Endothelial cell of umbilical vein (primary cell): Measurements from ENCODE around the gene LARGE1. TPM values are rescaled to one million over a fixed set of nuclear protein-coding genes. Genes with fewer than 3 reads are reported as not detected.

Experiments used
- BruUV-seq: library from RNA; stranded (reverse); fragments of 400-500 nt; replicated peaks from 2 replicates; lab custom pipeline; 2021; lab: Mats Ljungman, UMichigan
- CTCF ChIA-PET: fragments of 300-600, 350-600 bp; sonication (Branson Sonifier 250); formaldehyde crosslinking; loops from one replicate; lab custom pipeline; 2021; ENCODE audit warnings: antibody characterized with exemption, inconsistent platforms; lab: Charles Lee
- POLR2A ChIA-PET: fragments of 300-600, 350-600 bp; sonication (Branson Sonifier 250); formaldehyde crosslinking; loops from one replicate; lab custom pipeline; 2021; ENCODE audit warnings: antibody characterized with exemption, inconsistent platforms; lab: Charles Lee
- DNase-seq: peaks from one replicate; pipeline ENCODE4 v3.0.0-alpha.2; 2011; ENCODE audit warnings: low read depth, low spot score
- FAIRE-seq: peaks from 2 replicates; lab custom pipeline; 2011; peaks lifted over from hg19 to GRCh38; lab: Jason Lieb, UNC
- H2AFZ ChIP-seq: 2 replicates; pipeline ENCODE4 v1.6.0; 2012; ENCODE audit warnings: low read depth, low read length, control low read depth, inconsistent platforms
- H3K27ac ChIP-seq: 2 replicates; pipeline ENCODE4 v1.5.1; 2011; ENCODE audit warnings: low read depth, mild to moderate bottlenecking, control low read depth, low read length, moderate library complexity; ENCODE audit not compliant: insufficient read depth
- H3K27me3 ChIP-seq, 2 experiments: 2 replicates each; pipeline versions ENCODE4 v1.6.0 to v1.6.1; 2011; ENCODE audit warnings: low read length in 2 of 2, mixed read lengths in 1 of 2; ENCODE audit not compliant: control insufficient read depth in 2 of 2, insufficient read depth in 2 of 2
- H3K36me3 ChIP-seq, 2 experiments: 2 replicates in 1 of 2; 3 replicates in 1 of 2; pipeline ENCODE4 v1.5.1; 2011; ENCODE audit warnings: low read length in 2 of 2, mild to moderate bottlenecking in 1 of 2, moderate library complexity in 1 of 2; ENCODE audit not compliant: control insufficient read depth in 2 of 2, insufficient read depth in 2 of 2; ENCODE audit errors: extremely low read depth in 1 of 2
- H3K4me1 ChIP-seq: 3 replicates; pipeline ENCODE4 v1.5.1; 2011; ENCODE audit warnings: mild to moderate bottlenecking, low read length; ENCODE audit not compliant: control insufficient read depth, insufficient read depth; ENCODE audit errors: extremely low read depth
- H3K4me2 ChIP-seq: 2 replicates; pipeline ENCODE4 v1.6.1; 2011; ENCODE audit warnings: low read length, control low read depth, mixed read lengths; ENCODE audit not compliant: insufficient read depth
- H3K4me3 ChIP-seq, 3 experiments: fragments of 200-600 bp in 1 of 3; sonication (generic), shearing (Covaris generic) in 1 of 3; replicated peaks in 1 of 3; 2 replicates each; pipeline ENCODE4 v1.5.1; 2011 to 2016; ENCODE audit warnings: control low read depth in 3 of 3, low read length in 3 of 3, mild to moderate bottlenecking in 2 of 3, inconsistent platforms in 1 of 3, low read depth in 1 of 3, moderate library complexity in 1 of 3; ENCODE audit not compliant: insufficient read depth in 1 of 3
- H3K79me2 ChIP-seq: 2 replicates; pipeline ENCODE4 v1.6.0; 2012; ENCODE audit warnings: low read length, inconsistent platforms; ENCODE audit not compliant: control insufficient read depth, insufficient read depth
- H3K9ac ChIP-seq: replicated peaks from 2 replicates; pipeline ENCODE3; 2011; ENCODE audit warnings: low read length, control low read depth; ENCODE audit not compliant: insufficient read depth; ENCODE audit errors: extremely low read depth
- H3K9me1 ChIP-seq: replicated peaks from 3 replicates; pipeline ENCODE4 v1.6.0; 2011; ENCODE audit warnings: mild to moderate bottlenecking, low read length; ENCODE audit not compliant: control insufficient read depth, insufficient read depth; ENCODE audit errors: extremely low read depth
- H3K9me3 ChIP-seq: replicated peaks from 2 replicates; pipeline ENCODE4 v1.5.1; 2012; ENCODE audit warnings: low read length, inconsistent platforms; ENCODE audit not compliant: control insufficient read depth, insufficient read depth
- H4K20me1 ChIP-seq: replicated peaks from 2 replicates; pipeline ENCODE3; 2011; ENCODE audit warnings: mild to moderate bottlenecking, low read length; ENCODE audit not compliant: control insufficient read depth, insufficient read depth; ENCODE audit errors: extremely low read depth
- CTCF ChIP-seq, 2 donors: IDR thresholded peaks; 1 replicate in 1 of 2; 2 replicates in 1 of 2; pipeline ENCODE4 v1.5.1; 2011; ENCODE audit warnings: low read length in 2 of 2, mild to moderate bottlenecking in 2 of 2, moderate library complexity in 2 of 2, control low read depth in 1 of 2, inconsistent platforms in 1 of 2, low read depth in 1 of 2; ENCODE audit not compliant: insufficient read depth in 1 of 2; ENCODE audit errors: extremely low read depth in 1 of 2
- EZH2 ChIP-seq: IDR thresholded peaks from 2 replicates; pipeline ENCODE4 v1.6.1; 2012; ENCODE audit warnings: borderline replicate concordance, low read depth, mild to moderate bottlenecking, moderate library complexity, low read length, inconsistent platforms; ENCODE audit not compliant: severe bottlenecking
- FOS ChIP-seq: IDR thresholded peaks from 2 replicates; pipeline ENCODE4 v1.6.1; 2011; ENCODE audit warnings: mild to moderate bottlenecking, low read length, moderate library complexity, borderline replicate concordance; ENCODE audit not compliant: insufficient read depth
- GATA2 ChIP-seq: IDR thresholded peaks from 2 replicates; pipeline ENCODE4 v1.7.0; 2011; ENCODE audit warnings: low read depth, mild to moderate bottlenecking, moderate library complexity, mixed read lengths, low read length; ENCODE audit not compliant: insufficient read length, insufficient read depth
- JUN ChIP-seq: IDR thresholded peaks from 2 replicates; pipeline ENCODE4 v1.6.1; 2011; ENCODE audit warnings: borderline replicate concordance, low read depth; ENCODE audit not compliant: insufficient read length, insufficient read depth
- MAX ChIP-seq: IDR thresholded peaks from 2 replicates; pipeline ENCODE4 v1.6.1; 2011; ENCODE audit not compliant: insufficient read depth, insufficient read length
- MYC ChIP-seq: IDR thresholded peaks from one replicate; pipeline ENCODE4 v1.6.1; 2011; ENCODE audit warnings: mild to moderate bottlenecking, low read depth, low read length
- POLR2A ChIP-seq: IDR thresholded peaks from 2 replicates; pipeline ENCODE4 v1.6.1; 2012; ENCODE audit warnings: low read depth, mild to moderate bottlenecking, control low read depth, low read length
- POLR2AphosphoS5 ChIP-seq: IDR thresholded peaks from 2 replicates; pipeline ENCODE4 v1.6.1; 2012; ENCODE audit warnings: low read depth, mild to moderate bottlenecking, control low read depth, low read length, moderate library complexity; ENCODE audit not compliant: insufficient read depth
- dilution Hi-C: fragments of 300-500 bp; cut with MboI; formaldehyde crosslinking; loops from one replicate; pipeline ENCODE4 v1.15.0; 2019; ENCODE audit warnings: low sequenced_read_pairs; ENCODE audit not compliant: extremely low pct_ligation_motif_present
- intact Hi-C: fragments of 100-400 bp; cut with micrococcal nuclease; formaldehyde crosslinking; loops from one replicate; pipeline ENCODE4 v1.10.0; 2022
- polyA plus RNA-seq, 4 experiments: library from polyadenylated mRNA; depleted of rRNA in 3 of 4; stranded (reverse) in 3 of 4; unstranded in 1 of 4; fragments of >200 nt; gene quantifications; 2 replicates each; pipeline versions ENCODE4 v1.2.1 to v1.2.3, GENCODE V29; 2011 to 2012; ENCODE audit warnings: missing spikeins in 1 of 4
- total RNA-seq: library from RNA; stranded (reverse); gene quantifications from 2 replicates; pipeline ENCODE4 v1.2.3, GENCODE V29; 2021

LARGE1 gene
- total and polyA plus RNA-seq, 2 donors (not counting 3 experiments of a cell fraction or from before 2014, with no cell fraction given) = 0.95 to 4.4 TPM

- no peak for FAIRE-seq
- CTCF ChIA-PET = no interaction called here
- Histone ChIP-seq H3K36me3 (no peaks in the 10 kb centered on the region), H3K4me3 (no peak overlapping the region), H2AFZ (no peak overlapping the region), H4K20me1 (no peaks in the 10 kb centered on the region), H3K9me1 (no peaks in the 10 kb centered on the region), H3K27me3 (no peaks in the 10 kb centered on the region), H3K9ac (no peak overlapping the region), H3K79me2 (no peaks in the 10 kb centered on the region), H3K4me2 (no peak overlapping the region), H3K4me1 (no peaks in the 10 kb centered on the region), H3K27ac (no peak overlapping the region), H3K9me3 (peaks cover 2% of the 10 kb centered on the region)
- no peak for DNase-seq
- POLR2A ChIA-PET = no interaction called here
- dilution Hi-C loops = no loop called here
- TF ChIP-seq POLR2AphosphoS5 (no peak), CTCF (IDR thresholded peaks at IDR 0.05; ENCODE audit: extremely low read depth in 1 of 2, insufficient read depth in 1 of 2, low read depth in 1 of 2, low read length in 2 of 2) (no peak), FOS (no peak), EZH2 (no peak), MYC (no peak), JUN (no peak), MAX (no peak), GATA2 (no peak), POLR2A (no peak)
- no TSS peak for BruUV-seq
- intact Hi-C loops = no loop called here
These were observed 529.0 kb downstream of the LARGE1 start for GRCh38 chr22:33391298-33391697.
